GM18505 (cell line): ENCODE results near the gene MRAS.

Experiments used
- ATAC-seq: cut with Tn5 transposase; IDR thresholded peaks from one replicate; pipeline ENCODE4 v1.9.1; 2021; ENCODE audit not compliant: unreplicated experiment
- POLR2A ChIP-seq: IDR thresholded peaks from 4 replicates; pipeline ENCODE4 v1.6.1; 2011; ENCODE audit warnings: borderline replicate concordance; ENCODE audit not compliant: insufficient read depth, insufficient read length; ENCODE audit errors: extremely low read depth

The MRAS gene

GRCh38 chr3:138351151-138351550, 2.8 kb downstream of the MRAS start:
- no peak for ATAC-seq

GRCh38 chr3:138351916-138352550, 3.7 kb downstream of the MRAS start:
- ATAC-seq: no peak
- no peak for TF ChIP-seq POLR2A

More at GRCh38 chr3:138351151-138351550, 2.8 kb downstream of the MRAS start:
- TF ChIP-seq POLR2A: no peak

GRCh38 chr3:138354376-138354775, 6.0 kb downstream of the MRAS start:
- TF ChIP-seq POLR2A: no peak
- no peak for ATAC-seq

DNA sequence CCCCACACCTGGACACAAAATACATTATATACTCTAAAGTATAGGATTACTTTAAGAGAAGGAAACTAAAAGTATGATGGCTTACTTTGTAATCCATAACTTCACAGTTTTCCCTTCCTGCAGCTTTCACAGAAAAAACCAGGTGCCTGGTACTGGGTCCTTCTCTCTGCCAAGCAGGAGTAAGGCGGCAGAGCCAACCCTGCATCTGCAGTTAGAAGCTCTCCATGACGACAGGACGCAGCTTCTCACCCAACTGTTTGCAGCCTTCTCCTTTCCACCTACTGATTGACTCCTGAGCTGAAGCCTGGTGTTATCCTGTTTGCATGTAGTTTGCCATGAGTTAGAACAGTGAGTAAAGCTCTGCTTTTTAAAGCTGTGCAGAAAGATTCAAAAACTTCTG, 6.7 kb downstream of the MRAS start:
- no peak for ATAC-seq

GRCh38 chr3:138356730-138357405, 8.5 kb downstream of the MRAS start:
- no peak for ATAC-seq
- TF ChIP-seq POLR2A: no peak

More for the DNA sequence above, 6.7 kb downstream of the MRAS start:
- TF ChIP-seq POLR2A: no peak

DNA sequence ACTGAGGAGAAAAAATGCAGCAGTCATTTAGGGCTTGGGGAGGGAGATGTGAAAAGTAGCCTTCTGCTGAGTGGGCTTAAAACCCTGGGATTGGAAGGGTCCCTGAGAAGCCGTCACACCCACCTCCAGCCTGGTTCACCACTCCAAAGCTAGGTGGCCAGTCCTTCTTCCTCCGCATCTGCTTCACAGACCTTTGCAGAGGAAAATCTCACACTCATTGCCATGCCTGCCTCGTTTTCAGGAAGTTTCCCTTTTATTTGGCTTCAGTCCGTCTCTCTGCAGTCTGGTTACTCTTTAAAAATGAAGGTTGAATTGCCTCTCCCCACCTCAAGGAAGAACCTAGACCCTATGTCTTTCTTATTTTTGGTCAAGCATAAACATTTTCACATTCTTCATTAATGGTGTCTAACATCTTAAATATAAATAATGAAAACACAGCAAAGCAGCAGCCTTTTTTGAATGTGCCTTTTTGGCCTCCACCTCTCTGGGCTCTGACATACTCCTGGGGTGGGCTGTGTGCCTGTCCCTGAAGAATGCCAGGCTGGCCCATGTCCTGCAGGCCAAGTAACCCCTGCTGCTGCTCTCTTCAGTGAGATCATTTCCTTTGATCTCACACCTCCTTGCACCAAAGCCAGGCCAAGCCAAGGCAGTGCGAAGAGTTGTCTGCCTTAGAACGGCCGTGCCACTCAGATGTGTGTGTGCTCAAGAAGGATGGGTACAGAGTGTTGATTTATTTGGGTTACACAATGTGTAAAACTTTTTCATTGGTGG, 11.0 kb downstream of the MRAS start:
- no peak for TF ChIP-seq POLR2A
- no peak for ATAC-seq

DNA sequence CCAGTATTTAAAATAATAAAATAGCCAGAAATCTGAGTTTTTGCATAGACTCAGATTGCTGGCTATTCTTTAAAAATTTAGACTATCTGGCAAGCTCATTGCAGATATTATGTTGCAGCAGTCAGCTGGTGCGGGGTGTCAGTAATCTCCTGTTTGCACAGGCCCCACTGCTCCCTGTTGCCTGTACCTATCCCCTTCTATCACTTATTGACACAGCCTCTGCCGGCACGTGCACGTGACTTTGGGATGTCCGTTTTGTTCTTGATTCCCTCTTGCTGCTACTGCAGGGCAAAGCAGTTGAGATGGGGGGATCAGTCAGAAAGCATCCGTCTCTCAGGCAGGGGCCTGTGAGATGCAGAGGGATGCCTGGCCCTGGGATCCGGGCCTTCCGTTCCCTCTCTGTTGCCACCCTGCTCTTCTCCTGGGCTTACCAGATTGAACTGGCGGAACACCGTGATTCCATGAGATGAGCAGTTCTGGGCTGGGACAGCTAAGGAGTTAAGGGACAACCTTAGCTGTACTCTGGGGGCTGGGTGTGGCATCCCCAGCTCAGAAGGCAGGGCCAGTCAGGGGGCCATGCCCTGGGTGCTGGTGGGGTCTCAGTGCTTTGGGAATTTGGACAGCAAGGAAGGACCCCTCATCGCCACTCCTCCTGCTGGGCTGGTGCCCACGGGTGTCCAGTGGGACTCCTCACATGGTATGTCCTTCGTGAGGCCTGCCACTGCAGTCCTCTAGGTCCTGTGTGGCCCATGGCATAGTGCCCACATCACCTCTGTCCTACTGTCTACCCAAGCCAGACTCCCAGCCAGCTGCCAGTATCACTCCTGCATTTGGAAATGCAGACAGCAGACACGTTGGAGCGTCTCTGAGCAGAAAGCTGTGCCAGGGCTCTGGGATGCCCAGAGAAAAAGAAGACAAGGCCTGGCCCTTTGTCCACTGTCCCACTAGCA, 11.8 kb downstream of the MRAS start:
- ATAC-seq: no peak
- TF ChIP-seq POLR2A: no peak

- TF ChIP-seq POLR2A: no peak
- ATAC-seq: no peak
Measured at GRCh38 chr3:138360869-138361525, 12.6 kb downstream of the MRAS start.

GRCh38 chr3:138361561-138361971, 13.2 kb downstream of the MRAS start:
- TF ChIP-seq POLR2A: no peak

DNA sequence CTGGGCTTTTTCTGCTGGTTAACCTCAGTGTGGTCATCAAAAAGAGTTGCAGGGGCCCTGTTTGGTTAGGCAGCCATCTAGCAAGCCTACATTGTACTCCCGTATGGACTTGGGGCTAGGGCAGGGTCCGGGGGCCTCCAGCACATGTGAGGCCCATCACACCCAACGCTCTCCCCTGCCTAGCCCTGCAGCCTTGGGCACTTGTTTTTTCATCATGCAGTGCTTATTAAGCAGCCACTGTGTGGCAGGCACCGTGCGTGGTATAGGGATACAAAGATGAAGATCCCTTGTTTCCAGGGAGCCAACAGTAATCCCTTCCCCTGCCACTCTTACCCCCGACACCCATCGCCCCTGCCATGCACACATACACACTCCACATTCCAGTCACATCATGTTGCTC, 14.2 kb downstream of the MRAS start:
- ATAC-seq: no peak
- no peak for TF ChIP-seq POLR2A

More at GRCh38 chr3:138361561-138361971, 13.2 kb downstream of the MRAS start:
- ATAC-seq: no peak

DNA sequence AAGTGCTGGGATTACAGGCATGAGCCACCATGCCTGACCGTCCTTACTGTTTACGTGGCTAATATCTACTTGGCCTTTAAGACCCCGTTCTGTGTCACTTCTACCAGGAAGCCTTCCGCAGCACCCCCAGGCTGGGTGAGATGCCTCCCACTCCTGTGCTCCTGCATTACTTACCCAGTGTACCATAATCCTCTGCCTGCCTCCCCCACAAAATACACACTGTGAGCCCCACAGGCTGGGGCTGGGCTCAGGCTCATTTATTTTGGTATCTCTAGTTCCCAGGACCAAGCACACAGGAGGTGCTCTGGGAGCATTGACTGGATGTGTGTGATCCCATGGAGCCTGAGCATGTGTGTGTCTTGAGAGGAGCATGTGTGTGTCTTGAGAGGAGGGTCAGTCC, 14.9 kb downstream of the MRAS start:
- ATAC-seq: no peak
- no peak for TF ChIP-seq POLR2A
